PC-3 (cell line): Measurements from ENCODE around the gene TMOD2.

ENCODE experiments used
- CTCF ChIP-seq: fragments of 300-600 bp; sonication (generic); conservative IDR thresholded peaks from 2 replicates; pipeline ENCODE4 v1.5.1; 2017; ENCODE audit warnings: antibody characterized with exemption, low read depth, mild to moderate bottlenecking, low read length
- EZH2 ChIP-seq: fragments of 300-600 bp; sonication (generic); IDR thresholded peaks from one replicate; pipeline ENCODE4 v1.6.1; 2017; ENCODE audit warnings: antibody characterized with exemption, mild to moderate bottlenecking, low read length; ENCODE audit not compliant: unreplicated experiment
- EZH2phosphoT487 ChIP-seq: fragments of 300-600 bp; sonication (generic); IDR thresholded peaks from 2 replicates; pipeline ENCODE4 v1.6.1; 2018; ENCODE audit warnings: mild to moderate bottlenecking, antibody characterized with exemption, low read length, borderline replicate concordance

DNA sequence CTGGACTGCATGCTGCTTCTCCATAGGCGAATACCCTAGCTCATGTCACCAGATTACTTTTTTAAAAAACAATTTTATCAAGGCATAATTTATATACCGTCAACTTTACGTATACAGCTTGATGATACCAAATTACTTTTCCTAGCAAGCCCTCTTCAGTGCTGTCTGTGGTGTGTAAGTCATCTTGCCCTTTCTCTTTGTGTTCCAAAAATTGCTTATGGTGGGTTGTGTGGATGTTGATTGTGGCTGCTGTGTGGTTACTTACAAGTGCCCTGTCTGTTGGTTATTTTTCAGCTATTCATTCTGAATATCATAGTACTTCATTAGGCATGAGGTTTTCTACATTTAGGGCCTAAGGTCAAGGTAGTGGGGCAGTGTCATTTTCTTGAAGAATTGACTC lies 90.9 kb downstream of the TMOD2 start:
- TF ChIP-seq CTCF (no peak), EZH2 (no peak), EZH2phosphoT487 (no peak)
